GM19455 (cell line): ENCODE results near the gene FBXO11.
"Not testable (repeated sequence)": the region's sequence is repeated elsewhere in the genome, so short reads cannot be mapped to it uniquely, and the experiment has no call there.

ENCODE experiments used
- ATAC-seq: cut with Tn5 transposase; IDR thresholded peaks from one replicate; pipeline ENCODE4 v1.9.1; 2021; ENCODE audit not compliant: unreplicated experiment

The FBXO11 gene

GRCh38 chr2:47853067-47853777, 53.1 kb downstream of the FBXO11 start:
- not testable (repeated sequence) for ATAC-seq

GRCh38 chr2:47850198-47850597, 56.1 kb downstream of the FBXO11 start:
- ATAC-seq = no peak

GRCh38 chr2:47849368-47849767, 56.9 kb downstream of the FBXO11 start:
- no peak for ATAC-seq

GRCh38 chr2:47844162-47844561, 62.1 kb downstream of the FBXO11 start:
- no peak for ATAC-seq

GRCh38 chr2:47843407-47843806, 62.9 kb downstream of the FBXO11 start:
- ATAC-seq = no peak

GRCh38 chr2:47842846-47843245, 63.5 kb downstream of the FBXO11 start:
- no peak for ATAC-seq

GRCh38 chr2:47838686-47839085, 67.6 kb downstream of the FBXO11 start:
- no peak for ATAC-seq

GRCh38 chr2:47838249-47838648, 68.0 kb downstream of the FBXO11 start:
- no peak for ATAC-seq

GRCh38 chr2:47833516-47833968, 72.8 kb downstream of the FBXO11 start:
- ATAC-seq = peak; percentile 88

- ATAC-seq = no peak
Observed at GRCh38 chr2:47822518-47822917, 83.8 kb downstream of the FBXO11 start.

- no peak for ATAC-seq
Observed at GRCh38 chr2:47819834-47820233, 86.5 kb downstream of the FBXO11 start.

GRCh38 chr2:47818777-47819176, 87.5 kb downstream of the FBXO11 start:
- ATAC-seq = no peak

GRCh38 chr2:47815764-47816163, 90.5 kb downstream of the FBXO11 start:
- no peak for ATAC-seq

- ATAC-seq = no peak
Observed at GRCh38 chr2:47811668-47812067, 94.6 kb downstream of the FBXO11 start.

- no peak for ATAC-seq
Observed at GRCh38 chr2:47810850-47811249, 95.4 kb downstream of the FBXO11 start.

GRCh38 chr2:47809903-47810302, 96.4 kb downstream of the FBXO11 start:
- no peak for ATAC-seq

GRCh38 chr2:47808614-47809013, 97.7 kb downstream of the FBXO11 start:
- ATAC-seq = no peak

- ATAC-seq = no peak
Observed at GRCh38 chr2:47805850-47806249, 100.4 kb downstream of the FBXO11 start.

- ATAC-seq = no peak
Observed at GRCh38 chr2:47803770-47804169, 102.5 kb downstream of the FBXO11 start.

- no peak for ATAC-seq
Observed at GRCh38 chr2:47803363-47803762, 102.9 kb downstream of the FBXO11 start.

- ATAC-seq = no peak
Observed at GRCh38 chr2:47801118-47801517, 105.2 kb downstream of the FBXO11 start.

- ATAC-seq = no peak
Observed at GRCh38 chr2:47799031-47799609, 107.2 kb downstream of the FBXO11 start.

- no peak for ATAC-seq
Observed at GRCh38 chr2:47798631-47799030, 107.7 kb downstream of the FBXO11 start.
